K562 (cell line): ENCODE data around the gene C2orf42.

Experiments used
- CTCF ChIP-seq, 3 experiments: IDR thresholded peaks in 2 of 3; conservative IDR thresholded peaks in 1 of 3; 2 replicates each; pipeline ENCODE4 v1.5.1; 2011 to 2012; ENCODE audit warnings: low read length in 3 of 3, mild to moderate bottlenecking in 3 of 3, control low read depth in 2 of 3, improper control_type of control experiment in 1 of 3, inconsistent platforms in 1 of 3, low read depth in 1 of 3, mixed read lengths in 1 of 3, moderate library complexity in 1 of 3; ENCODE audit not compliant: insufficient read depth in 2 of 3
- ETV5 ChIP-seq: sonication (generic); formaldehyde crosslinking; IDR thresholded peaks from 2 replicates; pipeline ENCODE4 v1.4.0; 2020; ENCODE audit warnings: low read depth, mild to moderate bottlenecking, missing genetic modification reagents
- FOXK2 ChIP-seq, 2 experiments: fragments of 450-650 bp; IDR thresholded peaks in 1 of 2; conservative IDR thresholded peaks in 1 of 2; 2 replicates each; pipeline ENCODE4 v1.6.1; 2016; ENCODE audit warnings: low read depth in 2 of 2, mild to moderate bottlenecking in 1 of 2
- GTF2F1 ChIP-seq: IDR thresholded peaks from 2 replicates; pipeline ENCODE4 v1.6.1; 2011; ENCODE audit warnings: low read depth, low read length, improper control_type of control experiment
- HDAC3 ChIP-seq: fragments of 450-650 bp; IDR thresholded peaks from 2 replicates; pipeline ENCODE4 v1.6.1; 2018; ENCODE audit warnings: borderline replicate concordance, mild to moderate bottlenecking, moderate library complexity; ENCODE audit not compliant: partially characterized antibody
- HDAC8 ChIP-seq: fragments of 450-650 bp; IDR thresholded peaks from 2 replicates; pipeline ENCODE4 v1.6.1; 2016; ENCODE audit warnings: mild to moderate bottlenecking, missing genetic modification characterization, moderate library complexity, missing compliant biosample characterization
- NFE2 ChIP-seq: IDR thresholded peaks from 2 replicates; pipeline ENCODE4 v1.6.1; 2014; ENCODE audit warnings: antibody characterized with exemption, low read depth
- OTX1 ChIP-seq: fragments of 450-650 bp; formaldehyde crosslinking; IDR thresholded peaks from 2 replicates; pipeline ENCODE4 v1.4.0; 2022; ENCODE audit warnings: mild to moderate bottlenecking
- RFX5 ChIP-seq: IDR thresholded peaks from 2 replicates; pipeline ENCODE4 v1.6.1; 2011; ENCODE audit warnings: low read depth, mild to moderate bottlenecking, improper control_type of control experiment, low read length
- TCFL5 ChIP-seq: fragments of 250-450 bp; sonication (Bioruptor Pico); conservative IDR thresholded peaks from 2 replicates; pipeline ENCODE4 v1.6.1; 2021; ENCODE audit warnings: mild to moderate bottlenecking, moderate library complexity, matching md5 sums
- TEAD1 ChIP-seq, 2 experiments: fragments of 450-650 bp in 1 of 2; sonication (generic) in 1 of 2; formaldehyde crosslinking; IDR thresholded peaks; 2 replicates each; pipeline versions ENCODE4 v1.4.0 to v1.8.0; 2020 to 2022; ENCODE audit warnings: mild to moderate bottlenecking in 2 of 2, missing genetic modification reagents in 1 of 2
- ZNF133 ChIP-seq: fragments of 250-450 bp; sonication (Bioruptor Pico); IDR thresholded peaks from 2 replicates; pipeline ENCODE4 v1.4.0; 2020; ENCODE audit warnings: mild to moderate bottlenecking
- ZNF224 ChIP-seq: sonication (generic); formaldehyde crosslinking; IDR thresholded peaks from 2 replicates; pipeline ENCODE4 v1.8.0; 2022; ENCODE audit warnings: mild to moderate bottlenecking, missing genetic modification reagents
- ZNF561 ChIP-seq: fragments of 450-650 bp; formaldehyde crosslinking; conservative IDR thresholded peaks from 2 replicates; pipeline ENCODE4 v1.4.0; 2020; ENCODE audit warnings: mild to moderate bottlenecking, moderate library complexity

- TF ChIP-seq HDAC3 (no peak), TEAD1 (CRISPR knock-in tag; IDR thresholded peaks at IDR 0.05) (no peak), CTCF (IDR thresholded peaks at IDR 0.05 in 2 of 3, conservative IDR thresholded peaks at IDR 0.05 in 1 of 3; ENCODE audit: insufficient read depth in 2 of 3, low read depth in 1 of 3, low read length in 3 of 3) (no peak), ZNF224 (CRISPR knock-in tag) (no peak), HDAC8 (tag) (no peak), GTF2F1 (no peak), ETV5 (CRISPR knock-in tag) (no peak), ZNF561 (CRISPR knock-in tag) (no peak), ZNF133 (CRISPR knock-in tag) (no peak), FOXK2 (conservative IDR thresholded peaks at IDR 0.05 in 1 of 2, IDR thresholded peaks at IDR 0.05 in 1 of 2; ENCODE audit: low read depth in 2 of 2) (no peak), TCFL5 (CRISPR knock-in tag) (no peak), NFE2 (no peak), RFX5 (no peak), OTX1 (CRISPR knock-in tag) (no peak)
Observed at GRCh38 chr2:70214953-70215549, 24.2 kb upstream of the C2orf42 start.
